A673 (cell line): ENCODE data around the gene LRRC17. TPM values are rescaled to one million over a fixed set of nuclear protein-coding genes. Genes with fewer than 3 reads are reported as not detected.
"Not testable (repeated sequence)": the region's sequence is repeated elsewhere in the genome, so short reads cannot be mapped to it uniquely, and the experiment has no call there.

Experiments
- BruUV-seq: library from RNA; stranded (reverse); fragments of 400-500 nt; replicated peaks from 2 replicates; lab custom pipeline; 2021; lab: Mats Ljungman, UMichigan
- CTCF ChIA-PET: fragments of 300-600 bp; sonication (Branson Sonifier 250); formaldehyde crosslinking; loops from one replicate; lab custom pipeline; 2022; ENCODE audit warnings: antibody characterized with exemption; lab: Charles Lee
- POLR2A ChIA-PET: fragments of 300-600 bp; sonication (Branson Sonifier 250); formaldehyde crosslinking; loops from one replicate; lab custom pipeline; 2022; ENCODE audit warnings: antibody characterized with exemption; ENCODE audit not compliant: low non-redundant PET; lab: Charles Lee
- DNase-seq: peaks from one replicate; pipeline ENCODE4 v3.0.0-alpha.2; 2015; ENCODE audit warnings: low spot score
- H3K27ac ChIP-seq: fragments of 200-600 bp; sonication (generic); 2 replicates; pipeline ENCODE4 v1.5.1; 2016; ENCODE audit warnings: mixed run types, low read depth, mild to moderate bottlenecking, mixed read lengths, antibody characterized with exemption, low read length; ENCODE audit not compliant: poor library complexity, severe bottlenecking
- H3K27me3 ChIP-seq: fragments of 200-600 bp; sonication (generic); replicated peaks from 2 replicates; pipeline ENCODE4 v1.6.1; 2017; ENCODE audit warnings: mixed run types, low read depth, mild to moderate bottlenecking, mixed read lengths, antibody characterized with exemption, low read length; ENCODE audit not compliant: insufficient read depth, poor library complexity
- H3K36me3 ChIP-seq: fragments of 200-600 bp; sonication (generic); 2 replicates; pipeline ENCODE4 v1.6.1; 2016; ENCODE audit warnings: mixed run types, mild to moderate bottlenecking, mixed read lengths, antibody characterized with exemption, low read length; ENCODE audit not compliant: insufficient read depth, poor library complexity, severe bottlenecking
- H3K4me1 ChIP-seq: fragments of 200-600 bp; sonication (generic); 2 replicates; pipeline ENCODE4 v1.6.1; 2017; ENCODE audit warnings: mixed run types, mild to moderate bottlenecking, mixed read lengths, antibody characterized with exemption, low read length; ENCODE audit not compliant: insufficient read depth, poor library complexity, severe bottlenecking
- H3K4me3 ChIP-seq: fragments of 200-600 bp; sonication (generic); 2 replicates; pipeline ENCODE4 v1.5.1; 2016; ENCODE audit warnings: low read depth, mixed run types, mild to moderate bottlenecking, mixed read lengths, low read length; ENCODE audit not compliant: poor library complexity, severe bottlenecking
- H3K9me3 ChIP-seq: fragments of 200-600 bp; sonication (generic); 2 replicates; pipeline ENCODE4 v1.6.1; 2016; ENCODE audit warnings: mixed run types, low read depth, mild to moderate bottlenecking, mixed read lengths, antibody characterized with exemption, low read length; ENCODE audit not compliant: poor library complexity, severe bottlenecking
- EZH2 ChIP-seq: fragments of 200-600 bp; sonication (generic); IDR thresholded peaks from 2 replicates; pipeline ENCODE4 v1.6.1; 2017; ENCODE audit warnings: borderline replicate concordance, low read depth, mild to moderate bottlenecking, mixed read lengths, antibody characterized with exemption, low read length; ENCODE audit not compliant: poor library complexity, severe bottlenecking
- intact Hi-C: fragments of 100-400 bp; cut with micrococcal nuclease; formaldehyde crosslinking; loops from one replicate; pipeline ENCODE4 v1.10.0; 2022; ENCODE audit not compliant: unreplicated experiment
- total RNA-seq: library from RNA; stranded (reverse); gene quantifications from 2 replicates; pipeline ENCODE4 v1.2.3, GENCODE V29; 2021
- TF ChIP-seq, protein P1 (sequence below): fragments of 300-800, 200-600 bp; sonication (generic); conservative IDR thresholded peaks from 2 replicates; pipeline ENCODE4 v1.5.1; 2017; ENCODE audit warnings: low read depth, mild to moderate bottlenecking, antibody characterized with exemption, low read length, moderate library complexity, mixed read lengths

The LRRC17 gene
- total RNA-seq, 1 experiment from 2014 or later: 10.0 TPM

DNA sequence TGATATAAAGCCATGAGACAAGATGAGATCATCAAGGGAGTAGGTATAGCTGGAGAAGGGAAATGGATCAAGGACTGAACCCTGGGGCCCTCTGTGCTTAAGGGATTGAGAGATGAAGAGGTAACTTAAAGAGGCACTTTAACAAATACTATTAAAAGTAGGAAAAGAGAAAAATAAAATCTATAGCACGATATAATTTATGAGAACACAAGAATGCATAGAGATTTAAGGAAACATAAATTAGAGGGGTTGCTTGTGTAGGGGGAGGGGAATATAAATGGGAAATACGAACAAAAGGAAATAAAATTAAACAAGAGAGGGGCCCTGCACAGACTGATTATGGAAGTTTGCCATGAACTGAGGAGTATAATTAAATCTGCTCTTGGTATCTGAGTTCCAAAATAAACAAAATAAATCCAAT lies 15.6 kb upstream of the LRRC17 start:
- DNase-seq: no peak
- intact Hi-C loops: no loop called here
- ChIA-PET CTCF (no interaction called here), POLR2A (no interaction called here)
- Histone ChIP-seq H3K4me3 (no peak overlapping the region), H3K4me1 (peaks cover 7% of the 10 kb centered on the region), H3K27ac (no peak overlapping the region), H3K27me3 (no peaks in the 10 kb centered on the region), H3K9me3 (no peaks in the 10 kb centered on the region), H3K36me3 (no peaks in the 10 kb centered on the region)
- TF ChIP-seq, protein P1, sequence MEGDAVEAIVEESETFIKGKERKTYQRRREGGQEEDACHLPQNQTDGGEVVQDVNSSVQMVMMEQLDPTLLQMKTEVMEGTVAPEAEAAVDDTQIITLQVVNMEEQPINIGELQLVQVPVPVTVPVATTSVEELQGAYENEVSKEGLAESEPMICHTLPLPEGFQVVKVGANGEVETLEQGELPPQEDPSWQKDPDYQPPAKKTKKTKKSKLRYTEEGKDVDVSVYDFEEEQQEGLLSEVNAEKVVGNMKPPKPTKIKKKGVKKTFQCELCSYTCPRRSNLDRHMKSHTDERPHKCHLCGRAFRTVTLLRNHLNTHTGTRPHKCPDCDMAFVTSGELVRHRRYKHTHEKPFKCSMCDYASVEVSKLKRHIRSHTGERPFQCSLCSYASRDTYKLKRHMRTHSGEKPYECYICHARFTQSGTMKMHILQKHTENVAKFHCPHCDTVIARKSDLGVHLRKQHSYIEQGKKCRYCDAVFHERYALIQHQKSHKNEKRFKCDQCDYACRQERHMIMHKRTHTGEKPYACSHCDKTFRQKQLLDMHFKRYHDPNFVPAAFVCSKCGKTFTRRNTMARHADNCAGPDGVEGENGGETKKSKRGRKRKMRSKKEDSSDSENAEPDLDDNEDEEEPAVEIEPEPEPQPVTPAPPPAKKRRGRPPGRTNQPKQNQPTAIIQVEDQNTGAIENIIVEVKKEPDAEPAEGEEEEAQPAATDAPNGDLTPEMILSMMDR: no peak
- no peak for TF ChIP-seq EZH2
- no TSS peak for BruUV-seq

DNA sequence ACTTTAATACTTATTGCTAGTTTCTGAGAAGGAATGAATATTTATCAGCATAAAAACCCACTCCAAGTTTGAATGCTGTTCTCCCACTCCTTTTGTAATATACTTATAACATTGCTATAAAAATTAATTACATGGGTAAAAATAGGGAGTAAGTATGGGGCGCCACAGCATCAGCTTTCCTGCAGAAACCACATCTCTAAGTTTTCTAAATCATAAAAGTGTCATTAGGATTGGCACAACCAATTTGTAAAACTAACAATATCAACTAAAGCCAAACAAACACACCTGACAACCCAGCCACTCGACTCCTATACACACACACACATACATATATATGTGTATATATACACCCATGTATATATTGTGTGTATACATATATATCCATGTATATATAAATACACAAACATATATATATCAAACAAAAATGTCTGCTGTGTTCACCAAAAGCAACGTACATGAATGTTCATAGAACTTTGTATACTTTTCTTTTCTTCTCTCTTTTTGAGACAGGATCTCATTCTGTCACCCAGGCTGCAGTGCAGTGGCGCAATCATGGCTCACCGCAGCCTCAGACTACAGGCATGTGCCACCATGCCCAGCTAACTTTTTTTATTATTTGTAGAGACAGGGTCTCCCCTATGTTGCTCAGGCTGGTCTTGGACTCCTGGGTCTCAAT lies 14.8 kb upstream of the LRRC17 start:
- H3K27me3 ChIP-seq: no peaks in the 10 kb centered on the region
- H3K4me3 ChIP-seq: no peak overlapping the region
- no peaks in the 10 kb centered on the region for H3K36me3 ChIP-seq
- ChIA-PET CTCF (no interaction called here), POLR2A (no interaction called here)
- TF ChIP-seq, protein P1: no peak
- no peak for TF ChIP-seq EZH2
- no peak overlapping the region for H3K27ac ChIP-seq
- H3K9me3 ChIP-seq: no peaks in the 10 kb centered on the region
- H3K4me1 ChIP-seq: peaks cover 7% of the 10 kb centered on the region
- intact Hi-C loops: no loop called here
- no TSS peak for BruUV-seq
- no peak for DNase-seq

DNA sequence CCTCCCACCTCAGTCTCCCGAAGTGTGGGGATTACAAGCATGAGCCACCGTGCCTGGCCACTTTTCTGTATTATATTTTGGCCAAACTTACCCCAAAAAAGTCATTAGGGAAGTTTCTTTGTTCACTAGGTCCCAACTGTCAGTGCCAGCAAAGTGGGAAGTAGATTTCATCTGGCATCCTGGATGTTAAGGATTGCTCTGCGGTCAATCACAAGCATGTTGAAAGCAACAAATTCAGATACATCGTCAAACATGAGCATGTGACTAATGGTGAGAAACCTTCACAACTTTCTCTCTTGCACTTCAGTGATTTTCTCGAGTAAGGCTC lies 14.3 kb upstream of the LRRC17 start:
- Histone ChIP-seq H3K4me3 (no peak overlapping the region), H3K36me3 (no peaks in the 10 kb centered on the region), H3K4me1 (peaks cover 7% of the 10 kb centered on the region), H3K9me3 (no peaks in the 10 kb centered on the region), H3K27ac (no peak overlapping the region), H3K27me3 (no peaks in the 10 kb centered on the region)
- CTCF ChIA-PET: no interaction called here
- TF ChIP-seq, protein P1: no peak
- no peak for TF ChIP-seq EZH2
- intact Hi-C loops: no loop called here
- POLR2A ChIA-PET: no interaction called here
- BruUV-seq: no TSS peak
- DNase-seq: no peak

DNA sequence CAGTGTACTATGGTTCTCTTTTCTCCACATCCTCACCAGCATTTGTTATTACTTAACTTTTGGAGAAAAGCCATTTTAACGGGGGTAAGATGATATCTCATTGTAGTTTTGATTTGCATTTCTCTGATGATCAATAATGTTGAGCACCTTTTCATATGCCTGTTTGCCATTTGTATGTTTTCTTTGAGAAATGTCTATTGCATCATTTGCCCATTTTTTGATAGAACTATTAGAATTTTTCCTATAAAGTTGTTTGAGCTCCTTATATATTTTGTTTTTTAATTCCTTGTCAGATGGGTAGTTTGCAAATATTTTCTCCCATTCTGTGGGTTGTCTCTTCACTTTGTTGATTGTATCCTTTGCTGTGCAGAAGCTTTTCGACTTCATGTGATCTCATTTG lies 10.7 kb upstream of the LRRC17 start:
- POLR2A ChIA-PET, H3K4me3 ChIP-seq, DNase-seq, H3K27ac ChIP-seq, BruUV-seq, H3K27me3 ChIP-seq, intact Hi-C loops, H3K4me1 ChIP-seq, H3K9me3 ChIP-seq, H3K36me3 ChIP-seq: not testable (repeated sequence)
- CTCF ChIA-PET: interaction anchor here (0.6 kb wide), 1 partner anchor 144 kb away, joined by 6 read pairs; no protein-coding TSS in a partner anchor

DNA sequence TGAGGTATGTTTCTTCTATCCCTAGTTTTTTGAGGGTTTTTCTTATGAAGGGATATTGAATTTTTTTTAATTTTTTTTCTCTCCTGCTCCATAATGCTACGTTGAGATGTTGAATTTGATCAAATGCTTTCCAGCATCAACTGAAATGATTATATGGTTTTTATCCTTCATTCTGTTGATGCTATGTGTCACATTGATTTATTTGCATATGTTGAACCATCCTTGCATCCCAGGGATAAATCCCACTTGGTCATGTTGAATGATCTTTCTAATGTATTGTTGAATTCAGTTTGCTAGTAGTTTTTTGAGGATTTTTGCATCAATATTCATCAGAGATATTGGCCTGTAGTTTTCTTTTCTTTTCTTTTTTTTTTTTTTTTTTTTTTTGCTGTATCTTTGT lies 9.2 kb upstream of the LRRC17 start:
- H3K27ac ChIP-seq, DNase-seq, H3K36me3 ChIP-seq, H3K27me3 ChIP-seq, H3K4me1 ChIP-seq, BruUV-seq, CTCF ChIA-PET, intact Hi-C loops, POLR2A ChIA-PET, H3K9me3 ChIP-seq, H3K4me3 ChIP-seq: not testable (repeated sequence)
